Left hindlimb (tissue), 1 donor: ENCODE results near the gene CFAP73.
"Not testable (repeated sequence)": the region's sequence is repeated elsewhere in the genome, so short reads cannot be mapped to it uniquely, and the experiment has no call there.

ENCODE experiments used
- DNase-seq: peaks from one replicate; pipeline ENCODE4 v3.0.0-alpha.2; 2018

The CFAP73 gene

DNA sequence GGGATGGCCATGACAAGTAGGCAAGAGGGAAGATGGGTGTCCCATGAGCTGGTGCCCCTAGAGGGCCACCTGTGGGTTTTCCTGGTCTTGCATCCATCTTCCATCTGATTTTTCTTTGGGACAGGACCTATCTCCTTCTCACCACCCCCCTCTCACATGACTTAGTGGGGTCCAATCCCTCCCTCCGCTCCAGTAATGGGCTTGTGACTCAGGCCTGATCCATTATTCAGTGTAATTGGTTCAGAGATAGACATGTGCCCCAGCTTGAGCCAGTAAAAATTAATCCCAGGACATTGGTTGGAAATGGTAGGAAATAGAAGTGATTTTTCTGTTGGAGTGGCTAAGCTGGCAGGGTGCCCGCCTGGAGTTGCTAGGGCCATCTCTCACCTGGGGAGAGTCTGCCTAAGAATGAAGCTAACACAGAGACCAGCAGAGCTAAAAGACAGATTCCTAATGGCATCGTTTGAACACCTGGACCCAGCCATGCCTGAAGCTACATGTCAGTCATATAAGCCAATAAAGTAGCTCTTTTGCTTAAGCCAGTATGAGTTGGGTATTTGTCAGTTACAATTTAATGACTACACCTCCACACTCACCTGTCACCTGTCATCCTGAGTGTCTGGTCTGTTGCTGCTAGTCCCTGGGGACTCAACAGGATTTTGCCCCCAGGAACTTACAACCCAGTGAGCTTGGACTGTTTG lies 28.7 kb upstream of the CFAP73 start:
- no peak for DNase-seq

DNA sequence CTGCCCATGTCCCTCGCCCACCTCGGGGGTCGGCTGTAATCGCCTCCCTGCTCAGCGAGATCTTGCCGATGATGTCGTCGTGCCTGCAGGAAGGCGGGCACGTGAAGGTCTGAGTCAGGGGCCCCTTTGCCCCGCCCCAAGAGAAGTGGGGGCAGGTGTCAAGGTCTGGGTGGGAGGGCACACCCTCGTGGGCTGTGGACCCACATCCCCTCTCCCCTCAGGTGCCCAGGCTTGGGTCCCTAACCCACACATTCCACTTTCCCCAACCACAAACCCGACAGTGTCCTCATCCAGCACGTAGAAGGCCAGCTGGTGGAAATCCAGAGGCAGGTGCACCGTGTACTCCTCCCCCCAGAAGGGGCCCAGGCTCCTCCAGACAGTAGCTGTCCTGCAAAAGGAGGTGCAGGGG lies 21.7 kb upstream of the CFAP73 start:
- DNase-seq, result no peak

DNA sequence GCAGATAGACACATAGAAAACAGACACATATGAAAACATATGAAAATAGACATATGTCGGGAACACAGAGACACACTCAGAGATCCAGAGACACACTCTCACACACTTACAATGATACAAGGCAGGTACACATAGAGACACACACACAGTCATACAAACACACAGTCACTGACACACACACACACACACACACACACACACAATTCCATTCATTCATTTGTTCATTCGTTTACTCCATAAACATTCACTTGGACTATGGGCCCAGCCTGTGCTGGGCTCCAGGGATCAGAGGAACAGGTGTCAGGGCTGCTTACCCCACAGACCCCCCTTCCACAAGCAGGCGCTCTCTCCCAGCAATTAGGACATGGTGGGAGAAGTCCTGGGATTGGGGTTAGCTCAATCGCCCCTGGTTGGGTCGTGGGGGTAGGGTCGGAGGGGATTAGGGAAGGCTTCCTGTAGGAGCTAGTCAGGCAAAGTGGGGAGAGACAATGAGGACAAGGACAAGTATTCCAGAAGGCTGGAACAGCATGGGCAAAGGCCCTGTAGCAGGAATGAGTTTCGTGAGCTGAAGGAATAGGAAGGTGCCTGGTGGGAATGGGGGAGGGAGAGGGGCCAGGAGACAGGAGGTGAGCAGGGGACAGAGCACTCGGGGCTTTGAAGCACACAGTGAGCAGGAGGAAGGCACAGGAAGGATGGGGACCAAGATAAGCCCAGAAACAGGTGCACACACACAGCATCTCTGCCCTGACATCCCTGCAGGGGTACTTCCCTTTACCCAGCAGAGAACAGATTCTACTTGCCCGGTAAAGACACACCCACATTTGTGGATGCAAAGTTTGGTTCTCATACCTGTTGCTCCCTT lies 20.5 kb upstream of the CFAP73 start:
- DNase-seq, result no peak

DNA sequence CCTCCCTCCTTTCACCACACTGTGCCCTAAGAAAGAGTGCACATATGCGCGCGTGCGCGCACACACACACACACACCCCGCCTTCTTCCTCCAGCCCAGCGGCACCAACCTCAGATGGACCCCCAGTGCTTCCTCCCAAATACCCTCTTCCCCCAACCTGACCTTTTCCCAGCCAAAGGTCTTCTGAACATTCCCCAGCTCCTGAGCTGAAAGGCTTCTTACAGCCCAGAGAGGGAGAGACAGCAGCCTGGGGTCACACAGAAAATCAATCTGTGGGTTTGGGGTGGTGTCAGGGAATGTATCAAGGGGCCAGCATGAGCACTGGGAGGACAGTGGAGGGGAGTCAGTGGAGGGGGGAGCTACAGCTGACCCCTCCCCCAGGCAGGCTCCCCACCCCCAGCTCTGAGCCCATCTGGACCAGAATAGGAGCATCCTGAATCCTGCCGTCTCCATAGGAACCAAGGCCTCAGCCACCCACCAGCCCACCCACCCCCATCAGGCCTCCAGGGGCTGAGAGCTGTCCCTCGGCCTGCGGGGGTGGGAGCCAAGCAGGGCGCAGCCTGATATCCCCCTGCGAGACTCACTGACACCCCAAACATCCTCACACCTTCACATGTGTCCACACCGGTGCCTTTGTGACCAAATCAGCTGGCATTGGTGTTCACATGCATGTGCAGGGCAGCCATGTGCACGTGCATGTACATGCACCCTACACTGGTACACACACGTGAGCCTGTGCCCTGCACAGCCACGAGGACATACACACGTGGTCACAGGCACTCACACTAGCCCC lies 19.7 kb upstream of the CFAP73 start:
- DNase-seq, result no peak

DNA sequence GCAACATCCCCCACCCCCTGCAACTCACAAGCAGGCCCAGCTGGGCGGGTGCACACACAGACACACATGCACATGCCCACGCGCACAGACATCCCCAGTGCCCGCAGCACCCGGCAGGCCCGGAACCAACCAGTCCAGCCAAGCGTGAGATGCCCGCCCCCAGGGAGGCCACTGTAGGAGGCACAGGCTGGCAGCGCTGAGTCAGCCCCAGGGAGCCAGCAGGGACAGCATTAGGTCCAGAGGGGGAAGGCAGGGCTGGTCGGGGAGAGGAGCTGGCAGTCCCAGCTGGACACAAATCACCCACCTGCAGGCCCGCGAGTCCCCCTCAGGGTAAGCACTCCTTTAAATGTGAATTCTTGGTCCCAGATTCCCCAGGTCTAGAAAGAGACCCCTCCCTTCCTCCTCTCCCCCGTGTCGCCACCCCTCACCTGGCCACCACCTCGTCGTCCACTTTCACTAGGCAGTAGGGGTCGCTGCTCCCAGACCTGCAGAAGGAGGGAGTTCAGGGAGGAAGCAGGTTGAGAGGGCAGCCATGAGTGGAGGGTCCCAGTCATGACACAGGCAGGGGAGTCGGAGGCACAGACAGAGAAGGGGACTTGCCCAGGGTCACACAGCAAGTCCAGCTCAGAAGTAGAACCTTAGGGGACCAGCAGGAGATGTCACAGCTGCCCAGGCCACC lies 18.9 kb upstream of the CFAP73 start:
- DNase-seq, result no peak

DNA sequence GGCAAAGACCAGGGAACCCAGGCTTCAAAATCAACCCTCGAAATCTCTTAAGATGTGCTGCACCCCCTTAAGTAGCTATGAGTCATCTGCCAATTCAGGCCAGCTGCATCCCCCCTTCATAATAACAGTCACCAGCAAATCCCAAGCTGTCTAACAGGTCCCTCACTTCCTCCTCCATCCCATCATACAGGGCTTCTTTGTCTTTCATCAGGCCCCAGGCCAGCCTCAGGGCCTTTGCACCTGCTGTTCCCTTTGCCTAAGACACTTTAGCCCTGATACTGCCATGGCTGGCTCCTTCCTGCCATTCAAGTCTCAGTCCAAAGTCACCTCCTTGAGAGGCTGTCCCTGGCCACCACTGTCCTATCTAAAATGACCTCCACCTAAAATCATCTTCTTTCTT lies 18.0 kb upstream of the CFAP73 start:
- no peak for DNase-seq

DNA sequence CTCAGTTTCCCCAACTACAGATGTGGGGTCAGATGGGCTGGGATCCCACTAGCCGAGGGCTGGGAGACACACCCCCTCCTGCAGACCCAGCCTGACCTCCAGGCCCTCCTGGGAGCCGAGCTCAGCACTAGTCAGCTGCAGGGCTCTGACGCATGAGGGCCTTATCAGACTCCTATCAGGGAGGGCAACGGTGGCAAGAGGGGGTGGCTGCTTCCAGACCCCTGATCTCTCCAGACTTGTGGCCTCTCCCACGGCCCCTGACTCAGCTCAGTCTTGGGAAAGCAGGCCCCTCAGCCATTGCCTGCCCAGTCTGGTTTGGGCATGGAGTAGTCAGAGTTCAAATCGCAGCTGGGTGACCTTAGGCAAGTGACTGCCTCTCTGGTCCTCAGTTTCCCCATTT lies 16.5 kb upstream of the CFAP73 start:
- DNase-seq, result no peak

DNA sequence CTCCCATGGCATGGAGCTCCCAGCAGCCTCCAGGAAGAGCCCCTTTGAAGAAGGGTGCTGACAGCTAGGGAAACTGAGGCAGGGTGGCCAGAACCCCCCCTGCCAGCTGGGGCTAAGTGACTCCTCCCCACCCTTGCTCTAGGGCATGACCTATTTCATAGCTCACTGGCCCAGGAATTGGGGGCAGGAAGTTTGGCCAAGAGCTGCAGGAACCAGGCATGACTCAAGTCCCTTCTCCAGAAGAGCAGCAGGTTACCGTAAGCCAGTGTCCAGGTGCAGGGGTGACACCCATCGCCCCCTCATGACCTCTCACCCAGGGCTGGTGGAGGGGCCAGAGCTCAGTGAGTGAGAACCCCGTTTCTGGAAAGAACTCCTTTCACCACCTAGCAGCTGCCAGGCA lies 15.9 kb upstream of the CFAP73 start:
- DNase-seq, result no peak

DNA sequence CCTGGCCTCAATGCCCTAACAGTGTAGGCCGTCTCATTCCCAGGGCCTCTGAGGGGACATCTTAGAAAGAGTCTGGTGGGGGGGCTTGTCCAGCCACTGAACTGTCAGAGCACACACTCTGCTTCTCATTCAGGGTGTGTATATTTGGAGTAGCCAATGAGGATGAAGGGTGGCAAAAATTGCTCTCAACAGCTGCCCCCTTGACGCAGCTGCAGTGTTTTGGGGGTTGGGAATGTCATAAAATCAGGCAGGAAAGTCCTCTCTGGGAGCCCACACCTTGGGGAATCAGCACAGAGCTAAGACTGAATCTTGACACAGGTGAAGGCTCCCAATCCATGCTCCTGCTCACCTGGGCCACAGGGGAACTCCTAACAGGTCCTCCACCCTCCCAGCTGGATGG lies 15.5 kb upstream of the CFAP73 start:
- DNase-seq, result no peak

DNA sequence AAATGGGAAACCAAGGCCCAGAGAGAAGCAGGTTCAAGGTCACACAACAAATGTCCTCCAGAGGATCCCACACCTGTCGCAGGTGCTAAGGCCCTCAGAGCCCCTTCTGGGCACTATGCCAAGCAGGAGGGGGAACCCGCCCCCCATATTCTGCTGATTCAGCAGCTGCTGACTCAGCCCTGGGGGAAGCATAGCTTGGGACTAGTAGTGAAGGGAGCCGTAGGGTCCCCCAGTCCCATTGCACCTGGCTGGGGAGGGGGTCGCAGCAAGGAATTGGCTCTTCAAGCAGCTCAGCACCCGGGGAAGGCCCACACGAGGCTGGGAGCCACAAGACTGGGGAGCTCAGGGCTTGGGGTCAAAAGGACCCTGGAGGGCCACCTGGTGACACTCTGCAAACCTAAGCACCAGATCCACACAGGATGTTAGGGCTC lies 15.0 kb upstream of the CFAP73 start:
- no peak for DNase-seq

DNA sequence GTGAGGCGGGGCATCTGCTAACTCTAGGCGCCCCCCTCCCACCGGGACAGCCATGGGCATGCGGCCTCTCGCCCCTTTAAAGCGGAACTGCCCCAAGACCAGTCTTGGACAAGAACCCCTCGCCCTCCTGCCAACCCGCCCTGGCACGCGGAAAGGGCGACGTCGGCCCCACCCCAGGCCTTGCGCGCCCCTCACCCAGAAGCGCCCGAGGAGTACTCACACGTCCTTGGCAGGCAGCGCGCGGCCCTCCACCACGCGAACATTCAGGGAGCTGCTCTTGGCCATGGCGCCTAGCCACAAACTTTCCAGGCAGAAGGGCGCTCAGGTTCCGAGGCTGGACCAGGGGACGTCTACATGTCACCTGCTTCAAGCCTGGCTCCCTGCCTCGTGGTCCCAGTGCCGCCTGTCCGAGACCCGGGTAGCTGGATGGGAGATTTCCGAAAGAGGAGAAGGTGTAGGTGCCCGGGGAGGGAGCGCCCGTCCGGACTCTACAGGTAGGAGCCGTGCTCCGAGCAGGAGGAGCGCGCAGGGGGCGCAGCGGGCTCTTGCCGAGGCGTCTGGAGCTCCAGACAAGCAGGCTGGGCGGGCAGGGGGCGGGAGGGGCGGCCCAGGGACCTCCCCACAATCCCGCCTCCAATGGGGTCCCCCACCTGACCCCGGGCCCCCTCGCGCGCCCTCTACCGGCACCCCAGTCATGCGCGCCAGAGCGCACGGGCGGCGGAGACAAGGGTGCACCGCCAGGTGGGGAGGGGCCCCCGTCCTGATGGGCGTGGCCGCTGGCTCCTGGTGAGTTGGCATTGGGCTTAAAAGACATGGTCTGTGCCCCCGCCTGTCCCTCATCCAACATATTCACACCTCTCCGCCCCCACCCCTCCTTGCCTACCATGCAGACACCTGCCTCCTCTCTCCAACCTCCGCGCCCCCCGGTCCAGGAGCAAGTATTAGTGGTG lies 14.1 kb upstream of the CFAP73 start, which contains the start of gene RASAL1:
RASAL1 (minus strand) TSS at position 584 of the 950 bp plus-strand sequence; CDS start at position 285, 299 bp downstream.
- DNase-seq, result no peak

DNA sequence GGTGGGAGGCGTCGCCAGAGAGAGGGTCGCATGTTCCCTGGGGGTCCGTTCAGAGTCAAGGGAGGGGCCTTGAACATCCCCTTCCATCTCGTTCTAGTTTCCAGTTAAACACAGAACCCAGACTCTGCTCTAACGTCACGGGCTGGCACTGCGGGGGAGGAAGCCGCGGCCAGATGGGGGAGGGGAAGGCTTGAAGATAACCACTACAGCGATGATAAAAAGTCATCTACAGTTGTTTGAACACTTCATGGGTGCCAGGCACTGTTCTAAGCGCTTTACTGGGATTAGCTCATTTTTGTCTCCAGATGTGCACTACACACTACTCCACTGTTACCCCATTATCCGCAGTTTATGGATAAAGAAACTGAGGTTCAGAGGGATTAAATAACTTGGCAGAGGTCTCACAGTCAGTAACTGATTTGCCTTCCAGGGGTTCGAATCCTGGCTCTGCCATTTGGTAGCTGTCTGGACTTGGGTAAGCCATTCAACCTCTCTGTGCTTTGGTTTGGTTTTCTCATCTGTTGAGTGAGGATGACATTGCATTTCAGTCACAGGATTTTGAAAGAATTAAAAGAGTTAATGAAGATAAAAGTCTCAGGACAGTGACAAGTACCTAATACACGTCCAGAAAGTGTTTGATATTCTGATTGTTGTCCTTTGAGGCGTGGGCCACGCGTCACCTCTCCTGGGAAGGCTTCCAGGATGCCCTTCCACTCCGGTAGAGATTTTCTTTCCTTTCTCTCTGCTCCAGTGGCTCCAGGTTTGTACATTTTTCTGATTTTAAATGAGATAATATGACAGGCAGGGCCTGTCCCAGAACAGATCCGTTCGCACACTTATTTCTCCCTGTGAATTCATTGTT lies 13.2 kb upstream of the CFAP73 start:
- no peak for DNase-seq

DNA sequence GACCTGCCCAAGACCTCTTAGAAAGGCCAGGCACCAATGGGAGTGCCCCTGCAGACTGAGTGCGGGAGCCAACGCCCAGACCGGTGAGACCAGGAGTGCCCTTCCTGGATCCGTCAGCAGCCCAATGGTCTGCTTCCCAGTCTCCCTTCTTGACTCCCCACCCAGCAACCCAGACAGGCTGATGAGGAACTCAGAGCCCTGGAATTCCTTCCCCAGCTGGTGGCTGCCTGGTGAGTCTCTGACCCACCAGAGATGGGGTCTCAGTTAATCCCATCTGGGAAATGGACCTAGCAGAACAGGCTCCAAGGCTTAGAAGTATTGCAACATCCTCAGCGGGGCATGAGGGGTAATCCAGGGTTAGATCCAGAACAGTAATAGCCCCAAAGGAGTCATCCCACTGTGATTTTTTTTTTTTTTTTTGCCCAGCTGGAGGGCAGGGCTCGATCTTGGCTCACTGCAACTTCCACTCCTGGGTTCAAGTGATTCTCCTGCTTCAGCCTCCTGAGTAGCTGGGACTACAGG lies 12.5 kb upstream of the CFAP73 start:
- DNase-seq, result no peak

DNA sequence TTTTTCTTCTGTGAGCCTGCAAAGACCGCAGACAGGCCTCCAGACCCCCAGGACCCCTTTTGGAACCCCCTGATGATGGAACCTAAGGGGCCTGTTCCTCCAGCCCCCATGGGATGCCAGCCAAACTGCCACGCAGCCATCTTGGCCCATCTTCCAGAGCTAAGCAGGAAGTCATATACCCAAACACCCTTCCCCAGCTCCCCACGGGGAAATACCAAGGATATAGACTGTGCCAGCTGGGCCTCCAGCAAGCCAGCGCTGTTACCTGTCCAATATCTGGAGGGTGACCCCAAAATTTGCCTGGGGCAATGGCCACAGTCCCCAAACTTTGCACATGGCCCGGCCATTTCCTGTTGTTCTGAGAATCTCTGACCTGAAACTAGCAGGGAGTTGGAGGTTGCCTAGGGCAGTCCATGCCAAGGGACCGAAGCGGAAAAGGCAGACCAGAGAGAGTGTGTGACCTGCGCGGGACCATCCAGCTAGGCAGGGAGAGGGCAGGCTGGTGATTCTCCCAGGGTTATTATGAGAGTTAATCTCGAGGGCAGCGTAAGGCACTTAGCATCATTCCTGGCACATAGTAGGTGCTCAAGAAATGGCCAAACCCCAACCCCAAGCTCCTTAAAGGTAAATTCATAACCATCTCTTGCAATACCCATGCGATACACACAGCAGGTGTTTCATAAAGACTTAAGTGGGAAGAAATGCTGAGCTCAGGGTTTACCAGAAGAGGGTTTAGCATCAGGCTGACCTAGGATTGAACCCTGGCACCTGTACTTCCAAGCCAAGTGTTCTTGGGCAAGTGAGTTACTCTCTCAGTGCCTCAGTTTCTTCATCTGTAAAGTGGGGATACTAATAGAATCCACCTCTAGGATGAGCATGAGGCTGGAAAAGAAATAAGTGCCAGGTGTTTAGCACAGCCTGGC lies 11.4 kb upstream of the CFAP73 start:
- no peak for DNase-seq

DNA sequence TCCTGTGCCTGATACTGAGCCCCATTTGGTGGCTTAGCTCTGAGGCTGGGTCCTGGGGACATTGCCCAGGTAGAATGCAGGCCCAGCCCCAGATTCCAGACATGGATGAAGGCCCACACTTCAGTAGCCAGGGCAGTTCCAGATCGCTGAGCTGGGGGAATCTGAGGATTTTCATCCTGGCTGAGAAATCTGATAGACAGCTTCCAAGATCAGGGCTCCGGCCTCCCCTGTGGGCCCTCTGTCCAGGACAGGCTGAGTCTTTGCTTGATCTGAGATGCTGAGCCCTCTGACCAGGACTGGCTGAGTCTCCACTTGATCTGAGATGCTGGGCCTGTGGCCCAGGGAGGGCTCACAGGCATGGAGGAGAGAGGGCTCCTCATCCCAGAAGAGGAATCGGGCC lies 10.7 kb upstream of the CFAP73 start:
- no peak for DNase-seq

DNA sequence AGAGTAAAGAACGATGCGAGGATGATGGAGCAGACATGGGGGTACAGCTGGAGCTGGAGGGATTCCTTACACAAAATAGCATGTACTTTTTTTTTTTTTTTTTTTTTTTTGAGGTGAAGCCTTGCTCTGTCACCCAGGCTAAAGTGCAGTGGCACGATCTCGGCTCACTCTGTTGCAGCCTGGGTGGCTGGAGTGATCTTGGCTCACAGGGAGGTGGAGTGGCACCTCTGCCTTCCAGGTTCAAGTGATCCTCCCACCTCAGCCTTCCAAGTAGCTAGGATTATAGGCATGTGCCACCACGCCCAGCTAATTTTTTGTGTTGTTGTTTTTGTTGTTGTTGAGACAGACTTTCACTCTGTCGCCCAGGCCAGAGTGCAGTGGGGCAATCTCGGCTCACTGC lies 8.8 kb upstream of the CFAP73 start:
- DNase-seq, result no peak

DNA sequence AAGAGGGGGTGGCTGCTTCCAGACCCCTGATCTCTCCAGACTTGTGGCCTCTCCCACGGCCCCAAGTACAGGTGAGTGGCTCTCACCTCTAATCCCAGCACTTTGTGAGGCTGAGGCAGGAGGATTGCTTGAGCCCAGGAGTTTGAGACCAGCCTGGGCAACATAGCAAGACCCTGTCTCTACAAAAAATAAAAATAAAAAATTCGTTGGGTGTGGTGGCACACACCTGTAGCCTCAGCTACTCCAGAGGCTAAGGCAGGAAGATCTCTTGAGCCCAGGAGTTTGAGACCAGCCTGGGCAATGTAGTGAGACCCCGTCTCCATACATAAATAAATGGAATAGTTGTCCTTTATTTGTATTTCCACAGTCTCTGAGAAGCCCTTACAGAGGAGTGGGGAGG lies 7.8 kb upstream of the CFAP73 start:
- DNase-seq, result not testable (repeated sequence)

DNA sequence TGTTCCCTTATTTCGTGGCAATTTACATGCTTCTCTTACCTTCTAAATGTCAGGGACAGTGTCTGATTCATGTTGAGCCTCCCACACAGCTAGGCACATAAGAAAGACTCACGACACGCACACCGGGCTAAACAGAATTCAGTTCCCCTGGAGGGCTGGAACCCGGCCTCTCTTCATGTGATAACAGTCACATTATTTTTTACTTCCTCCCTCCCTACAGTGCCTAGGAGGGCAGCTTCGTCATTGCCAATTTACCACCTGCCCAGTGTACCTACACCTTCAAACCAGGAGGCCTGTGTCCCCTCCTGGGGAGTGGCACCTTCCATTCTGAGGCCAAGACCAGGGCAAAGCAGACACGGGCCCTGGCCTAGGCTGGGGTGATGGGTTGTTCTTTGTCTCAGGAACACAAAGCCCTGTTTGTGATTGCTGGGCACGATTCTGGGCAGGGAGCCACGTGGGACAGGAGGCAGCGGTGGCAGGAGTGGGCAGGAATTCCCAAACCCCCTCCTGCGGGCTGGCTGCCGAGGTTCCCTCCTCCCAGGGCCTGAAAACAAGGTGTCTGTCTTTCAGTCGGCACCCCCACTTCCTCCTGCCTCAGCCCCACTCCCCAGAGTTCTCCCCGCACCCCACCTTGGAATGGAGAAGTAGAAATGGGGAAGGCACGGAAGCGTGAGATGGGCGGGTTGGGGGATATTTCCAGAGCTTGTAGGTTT lies 7.2 kb upstream of the CFAP73 start:
- no peak for DNase-seq
